HG02885 (cell line): ENCODE data around the gene NDUFS4.
"Not testable (repeated sequence)": the region's sequence is repeated elsewhere in the genome, so short reads cannot be mapped to it uniquely, and the experiment has no call there.

Source experiments
- ATAC-seq: cut with Tn5 transposase; IDR thresholded peaks from one replicate; pipeline ENCODE4 v1.9.1; 2021; ENCODE audit warnings: mild to moderate bottlenecking; ENCODE audit not compliant: unreplicated experiment, poor library complexity

NDUFS4 gene

DNA sequence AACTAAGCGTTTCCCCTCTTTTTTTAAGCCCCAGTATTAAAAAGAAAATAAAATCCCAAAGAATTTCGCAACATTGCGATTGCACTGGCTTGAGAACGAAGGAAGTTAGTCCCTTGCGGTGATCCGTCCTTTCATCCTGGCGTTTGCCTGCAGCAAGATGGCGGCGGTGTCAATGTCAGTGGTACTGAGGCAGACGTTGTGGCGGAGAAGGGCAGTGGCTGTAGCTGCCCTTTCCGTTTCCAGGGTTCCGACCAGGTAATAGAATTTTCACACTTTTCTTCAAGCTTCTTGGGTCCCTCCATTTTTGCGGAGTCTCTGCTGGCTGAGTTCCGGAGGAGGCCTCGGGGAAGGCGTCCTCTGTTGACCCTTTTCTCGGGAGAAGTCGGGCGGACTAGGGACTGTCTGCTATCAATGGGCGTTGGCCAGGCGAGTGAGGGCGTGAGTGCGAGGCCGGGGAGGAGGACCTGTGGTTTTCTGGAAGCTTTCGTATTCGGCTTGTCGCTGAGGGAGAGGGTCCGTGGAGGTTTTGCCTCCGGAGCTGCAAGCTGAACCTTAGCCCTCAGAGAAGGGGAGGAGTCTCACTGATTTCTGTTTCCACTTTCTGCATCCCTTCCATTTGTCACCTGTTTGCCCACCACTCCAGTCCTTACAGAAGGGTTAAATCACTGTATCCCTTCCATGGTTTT is at the start of gene NDUFS4:
Gene NDUFS4, plus strand, starts transcription at position 134 of the 686 bp plus-strand sequence. Its CDS starts 24 bp downstream, at position 158.
- ATAC-seq = peak; percentile 91

DNA sequence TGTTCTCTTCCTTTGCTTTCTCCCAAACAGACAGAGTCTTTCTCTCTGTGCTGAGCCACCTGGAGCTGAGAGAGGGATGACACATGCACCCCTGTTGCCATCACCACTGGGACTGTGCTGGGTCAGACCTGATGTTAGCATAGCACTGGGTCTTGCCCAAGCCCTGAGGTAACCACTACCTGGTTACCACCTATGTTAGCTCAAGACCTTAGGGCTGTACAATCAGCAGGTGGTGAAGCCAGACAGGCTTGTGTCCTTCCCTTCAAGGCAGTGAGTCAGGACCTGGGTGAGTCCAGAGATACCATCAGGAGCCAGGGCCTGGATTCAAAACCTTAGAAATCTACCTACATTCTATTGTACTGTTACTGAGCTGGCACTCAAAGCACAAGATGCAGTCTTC is 47.9 kb upstream of the NDUFS4 start:
- ATAC-seq = no peak

DNA sequence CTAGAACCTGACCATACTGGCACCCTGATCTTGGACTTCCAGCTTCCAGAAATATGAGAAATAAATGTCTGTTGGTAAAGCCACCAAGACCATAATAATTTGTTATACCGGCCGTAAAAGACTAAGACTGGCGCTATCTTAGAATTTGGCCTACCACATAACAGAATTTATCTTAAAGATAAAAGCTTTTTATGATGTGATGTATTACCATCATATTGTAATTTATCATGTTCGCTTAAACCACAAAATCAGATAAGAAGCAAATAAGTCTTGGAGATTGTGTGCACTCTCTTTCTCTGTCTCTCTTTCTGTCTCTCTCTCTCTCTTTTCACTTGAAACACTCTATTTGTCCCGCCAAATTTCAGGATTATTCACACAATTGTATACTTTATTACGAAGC is 44.5 kb upstream of the NDUFS4 start:
- no peak for ATAC-seq

DNA sequence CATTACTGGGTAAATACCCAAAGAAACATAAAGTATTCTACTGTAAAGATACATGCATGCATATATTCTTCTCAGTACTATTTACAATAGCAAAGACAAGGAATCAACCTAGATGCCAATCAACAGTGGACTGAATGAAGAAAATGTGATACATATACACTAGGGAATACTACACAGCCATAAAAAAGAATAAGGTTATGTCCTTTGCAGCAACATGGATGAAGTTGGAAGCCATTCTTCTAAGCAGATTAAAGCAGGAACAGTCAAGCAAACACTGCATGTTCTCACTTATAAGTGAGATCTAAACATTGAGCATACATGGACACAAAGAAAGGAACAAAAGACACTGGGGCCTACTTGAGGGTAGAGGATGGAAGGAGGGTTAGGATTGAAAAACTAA is 39.6 kb upstream of the NDUFS4 start:
- no peak for ATAC-seq

DNA sequence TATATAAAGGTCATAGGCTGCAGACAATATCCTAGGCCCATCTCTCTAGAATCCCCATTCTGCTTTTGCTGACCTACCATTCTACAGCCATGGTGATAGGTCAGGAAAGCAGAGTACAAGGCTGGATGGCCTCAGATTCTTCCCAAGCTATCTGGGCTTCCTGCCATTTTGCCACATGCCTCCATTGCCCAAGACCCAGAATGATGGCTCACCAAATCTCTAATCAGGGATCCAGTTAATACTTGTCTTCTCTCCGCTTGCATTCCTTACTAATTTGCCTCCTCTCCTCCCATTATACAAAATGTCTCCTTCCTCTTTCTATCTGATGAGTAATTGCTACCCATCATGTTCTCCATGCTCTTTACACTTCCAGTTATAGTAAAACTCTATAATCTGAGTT is 22.7 kb upstream of the NDUFS4 start:
- ATAC-seq = no peak

DNA sequence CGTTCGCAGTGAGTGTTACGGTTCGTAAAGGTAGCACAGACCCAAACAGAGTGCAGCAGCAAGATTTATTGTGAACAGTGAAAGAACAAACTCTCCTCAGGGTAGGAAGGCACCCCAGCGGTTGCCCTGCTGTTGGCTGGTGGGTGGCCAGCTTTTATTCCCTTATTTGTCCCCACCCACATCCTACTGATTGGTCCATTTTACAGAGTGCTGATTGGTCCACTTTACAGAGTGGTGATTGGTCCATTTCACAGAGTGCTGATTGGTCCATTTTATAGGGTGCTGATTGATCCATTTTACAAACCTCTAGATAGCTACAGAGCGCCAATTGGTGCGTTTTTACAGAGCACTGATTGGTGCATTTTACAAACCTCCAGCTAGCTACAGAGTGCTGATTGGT is 19.7 kb upstream of the NDUFS4 start:
- not testable (repeated sequence) for ATAC-seq

DNA sequence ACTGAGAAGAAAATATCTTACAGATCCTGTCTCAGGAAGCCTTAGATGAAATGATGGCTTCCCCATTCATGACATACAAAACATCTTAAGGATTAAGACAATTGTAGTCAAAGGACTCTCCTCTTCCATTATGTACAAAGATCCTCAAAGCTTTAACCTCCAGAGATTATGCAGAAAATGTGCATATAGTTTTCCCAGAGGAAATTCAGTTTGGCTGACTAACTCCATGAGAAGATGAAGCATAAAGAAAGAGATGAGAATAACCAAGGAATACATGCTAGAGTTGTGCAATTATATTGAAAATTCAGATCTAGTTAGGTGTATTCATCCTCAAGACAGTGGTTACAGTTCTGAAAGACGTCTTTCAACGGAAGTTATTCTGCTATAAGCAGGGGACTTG is 18.6 kb upstream of the NDUFS4 start:
- no peak for ATAC-seq

GRCh38 chr5:53542926-53543325 is 17.5 kb upstream of the NDUFS4 start:
- ATAC-seq = no peak

GRCh38 chr5:53543401-53543800 is 17.0 kb upstream of the NDUFS4 start:
- no peak for ATAC-seq

- ATAC-seq = no peak
Observed at GRCh38 chr5:53545744-53546143, 14.7 kb upstream of the NDUFS4 start.

DNA sequence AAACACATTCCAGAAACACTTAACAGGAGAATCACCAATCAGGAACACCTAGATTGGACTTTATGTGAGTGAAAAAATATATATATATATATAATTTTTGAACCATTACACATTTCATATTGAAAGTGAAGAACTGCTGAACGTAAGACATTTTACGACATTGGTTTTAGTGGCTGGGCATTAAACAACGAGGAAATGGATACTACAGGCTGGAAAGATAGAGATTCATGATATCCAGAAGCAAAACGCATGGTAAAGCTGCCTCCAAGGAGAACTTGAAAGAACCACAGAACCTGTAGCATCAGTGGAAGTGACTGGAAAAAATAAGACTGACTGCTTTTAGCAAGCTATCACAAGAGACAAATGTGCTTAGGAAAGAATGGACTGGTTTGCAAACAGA is 13.2 kb upstream of the NDUFS4 start:
- no peak for ATAC-seq

DNA sequence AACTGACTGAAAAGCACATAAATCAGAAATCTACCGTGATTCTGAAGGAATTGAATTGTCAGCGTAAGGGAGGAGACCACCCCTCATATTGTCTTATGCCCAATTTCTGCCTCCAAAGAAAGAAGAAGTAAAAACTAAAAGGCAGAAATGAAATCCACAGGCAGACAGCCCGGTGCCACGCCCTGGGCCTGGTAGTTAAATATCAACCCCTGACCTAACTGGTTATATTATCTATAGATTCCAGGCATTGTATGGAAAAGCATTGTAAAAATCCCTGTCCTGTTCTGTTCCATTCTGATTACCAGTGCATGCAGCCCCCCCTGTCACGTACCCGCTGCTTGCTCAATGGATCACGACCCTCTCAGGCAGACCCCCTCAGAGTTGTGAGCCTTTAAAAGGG is 11.9 kb upstream of the NDUFS4 start:
- ATAC-seq = not testable (repeated sequence)

DNA sequence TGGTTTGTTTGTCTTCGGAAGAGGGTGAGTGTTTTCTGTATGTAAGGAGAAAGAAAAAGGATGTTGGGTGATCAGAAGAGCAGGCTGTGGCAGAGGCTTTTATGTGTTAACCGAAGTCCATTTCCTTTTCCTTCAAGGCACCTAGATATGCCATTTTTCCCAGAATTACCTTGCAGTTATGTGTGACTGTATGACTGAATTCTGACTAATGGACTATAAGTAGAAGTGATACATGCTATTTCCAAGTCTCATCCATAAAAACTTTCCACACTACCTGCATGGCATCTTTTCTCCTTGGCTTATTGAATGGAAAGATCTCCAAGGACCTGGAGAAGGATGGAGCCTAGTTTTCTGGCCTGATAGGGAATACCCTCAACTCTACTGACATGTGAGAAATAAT is 10.6 kb upstream of the NDUFS4 start:
- no peak for ATAC-seq

- ATAC-seq = no peak
Observed at GRCh38 chr5:53552561-53552960, 7.9 kb upstream of the NDUFS4 start.

DNA sequence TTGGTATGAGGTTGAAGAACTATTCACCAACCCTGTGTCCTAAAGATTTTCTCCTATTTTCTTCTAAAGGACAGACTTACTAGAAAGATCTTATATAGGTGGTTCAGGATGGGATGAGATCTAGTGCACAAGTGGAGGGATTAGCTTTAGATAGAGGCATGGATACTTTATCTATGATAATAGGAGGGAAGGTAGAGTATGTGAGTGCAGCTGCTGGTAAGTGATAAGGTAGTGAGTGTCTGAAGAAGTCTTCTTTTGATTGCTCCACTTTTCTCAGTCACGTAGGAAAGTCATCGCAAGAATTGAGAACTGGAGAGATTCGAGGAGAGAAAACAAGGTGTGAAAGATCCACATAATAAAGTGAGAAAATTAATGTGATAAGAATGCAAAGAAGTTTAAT is 6.0 kb upstream of the NDUFS4 start:
- no peak for ATAC-seq

GRCh38 chr5:53555160-53555559 is 5.3 kb upstream of the NDUFS4 start:
- ATAC-seq = no peak

DNA sequence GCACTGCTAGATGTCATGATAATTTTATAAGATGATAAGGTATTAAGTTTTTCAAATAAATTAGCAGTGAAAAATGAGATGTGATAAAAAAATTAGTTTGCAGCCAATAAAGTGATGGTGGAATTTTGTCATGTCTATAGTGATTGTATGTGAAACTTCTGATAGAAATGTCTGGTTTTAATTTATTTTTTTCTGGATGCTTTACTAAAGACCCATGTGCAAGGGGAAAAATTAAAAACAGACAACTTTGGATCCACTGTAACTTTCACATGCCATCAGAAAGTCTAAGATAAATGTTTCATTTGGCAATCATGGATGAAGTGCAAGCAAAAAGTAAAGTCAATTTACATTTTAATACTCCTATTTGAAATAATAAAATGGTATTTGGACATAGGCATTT is 4.4 kb upstream of the NDUFS4 start:
- no peak for ATAC-seq

DNA sequence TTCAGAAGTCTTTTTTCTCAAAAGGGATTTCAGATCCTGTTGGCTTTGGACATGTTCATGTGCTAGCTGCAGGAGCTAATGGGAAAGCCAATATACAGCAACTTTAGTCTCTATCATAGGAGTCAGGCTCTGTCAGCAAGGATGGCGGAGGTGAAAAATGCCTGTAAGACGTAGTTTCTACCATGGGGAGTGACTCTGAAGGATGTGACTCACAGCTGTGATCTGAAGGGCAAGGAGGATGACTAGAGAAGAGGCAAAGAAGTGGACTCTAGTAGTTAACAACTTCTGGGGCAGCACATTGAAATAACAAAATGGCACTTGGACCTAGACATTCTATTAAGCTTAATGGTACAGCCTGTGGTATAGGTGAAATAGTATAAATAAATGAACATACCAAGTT is 3.1 kb upstream of the NDUFS4 start:
- ATAC-seq = no peak

- no peak for ATAC-seq
Observed at GRCh38 chr5:53558966-53559365, 1.5 kb upstream of the NDUFS4 start.

DNA sequence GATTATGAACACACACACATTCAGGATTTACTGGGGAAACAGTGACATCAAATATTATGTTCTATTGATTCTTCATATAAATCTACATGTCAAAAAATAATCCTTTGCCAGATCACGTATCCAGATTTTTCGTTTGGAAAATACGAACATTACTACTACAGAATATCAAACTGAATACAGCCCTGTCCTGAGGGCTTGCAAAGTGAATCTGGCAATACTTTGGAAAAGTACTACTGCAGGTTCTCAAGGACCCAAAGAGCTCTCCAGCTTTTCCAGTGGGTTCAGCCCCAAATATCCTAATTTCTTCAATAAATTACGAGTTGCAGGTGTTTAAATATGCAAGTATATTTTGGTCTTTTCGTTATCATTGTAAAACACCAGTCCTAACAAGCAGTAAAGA is 411 bp upstream of the NDUFS4 start:
- peak; percentile 20 for ATAC-seq

DNA sequence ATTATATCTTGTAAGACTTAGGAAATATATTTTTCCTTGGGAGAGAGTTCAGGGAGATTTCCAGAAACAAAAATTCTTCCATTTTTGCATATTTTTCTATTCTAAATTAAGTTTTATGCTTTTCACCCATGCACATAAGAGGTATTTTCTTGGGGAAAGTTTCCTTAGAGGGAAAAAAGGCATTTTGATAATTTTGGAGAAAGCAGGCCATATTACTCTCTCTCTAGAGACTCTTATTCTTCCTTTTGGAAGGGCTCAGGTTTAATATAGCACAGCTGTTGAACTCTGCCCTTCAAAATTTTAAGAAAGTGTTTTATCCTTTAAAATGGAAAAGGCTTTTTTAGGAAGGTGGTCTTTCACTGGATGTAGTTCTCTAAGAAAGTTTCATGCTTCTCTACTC is 8.0 kb downstream of the NDUFS4 start:
- ATAC-seq = no peak

GRCh38 chr5:53568871-53569270 is 8.4 kb downstream of the NDUFS4 start:
- no peak for ATAC-seq

- no peak for ATAC-seq
Observed at GRCh38 chr5:53569453-53569852, 9.0 kb downstream of the NDUFS4 start.
